T-helper 2 cell treated with Interferon-gamma antibody and Interleukin-4, amounts not matched to agents 100 ng/mL and 5 ng/mL, for 36 hours (primary cell): ENCODE results near the gene ECI1. TPM values are rescaled to one million over a fixed set of nuclear protein-coding genes. Genes with fewer than 3 reads are reported as not detected.
"Not testable (repeated sequence)": the region's sequence is repeated elsewhere in the genome, so short reads cannot be mapped to it uniquely, and the experiment has no call there.

ENCODE experiments used
- intact Hi-C: fragments of 100-400 bp; cut with micrococcal nuclease; formaldehyde crosslinking; loops from one replicate; pipeline ENCODE4 v1.15.1; 2023
- total RNA-seq: library from RNA; stranded (reverse); gene quantifications from 2 replicates; pipeline ENCODE4 v1.2.3, GENCODE V29; 2022

Gene ECI1
- total RNA-seq, 1 donor from 2014 or later = 30.2 TPM

DNA sequence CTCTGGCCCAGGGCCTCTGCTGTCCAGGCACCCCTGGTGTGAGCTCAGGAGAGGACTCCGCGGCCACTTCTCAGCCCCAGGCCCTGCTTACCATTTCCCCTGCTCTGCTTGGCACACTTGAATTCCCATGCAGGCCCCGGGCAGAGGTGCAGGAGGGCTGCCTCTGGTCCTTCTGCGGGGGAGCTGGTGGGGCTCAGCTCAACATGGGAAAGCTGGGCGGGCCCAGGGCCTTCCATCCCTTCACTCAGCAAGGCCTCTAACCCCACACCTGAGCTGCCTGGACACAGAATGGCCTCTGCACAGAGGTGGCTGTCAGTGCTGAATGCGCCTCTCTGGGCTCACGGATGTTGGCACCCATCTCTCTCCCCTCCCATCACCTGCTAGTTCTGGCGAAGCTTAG is 29.1 kb upstream of the ECI1 start:
- intact Hi-C loops = no loop called here

DNA sequence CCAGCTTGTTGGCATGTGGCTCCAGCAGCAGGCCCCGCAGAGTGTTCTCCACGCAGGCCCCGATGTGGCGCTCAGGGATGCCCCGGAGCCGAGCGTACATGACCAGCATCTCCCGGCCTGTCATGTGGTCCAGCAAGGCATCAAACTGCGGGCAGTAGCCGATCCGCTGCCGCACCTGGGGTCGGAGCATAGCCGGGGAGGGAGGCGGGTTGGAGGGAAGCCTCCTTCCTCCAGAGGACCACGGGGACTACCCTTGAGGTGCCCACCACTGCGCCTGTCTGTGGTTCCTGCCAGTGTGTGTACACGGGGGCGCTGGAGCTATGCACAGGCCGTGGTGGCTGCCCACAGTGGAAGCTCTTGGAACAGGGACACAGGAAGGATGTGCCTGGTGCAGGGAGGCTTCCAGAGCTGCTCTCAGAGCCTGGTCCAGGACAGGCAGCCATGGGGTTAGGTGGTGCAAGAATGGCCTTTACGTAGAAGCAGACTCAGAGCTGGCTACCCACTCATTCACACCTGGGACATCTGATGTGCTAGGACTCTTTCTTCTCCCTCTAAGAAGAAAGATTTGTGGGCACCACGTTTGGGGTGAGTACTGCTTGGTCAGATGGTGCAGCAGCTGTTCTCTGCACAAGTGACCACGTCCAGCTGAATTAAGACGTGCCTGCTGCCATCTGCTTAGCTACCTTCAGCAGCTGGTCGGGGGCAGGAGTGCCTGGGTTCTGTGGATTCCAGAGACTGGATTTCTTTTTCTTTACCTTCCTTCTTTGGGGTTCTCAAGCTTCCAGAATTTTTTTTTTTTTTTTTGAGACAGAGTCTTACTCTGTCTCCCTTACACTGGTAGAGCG is 27.8 kb upstream of the ECI1 start:
- intact Hi-C loops = no loop called here

GRCh38 chr16:2278272-2278608 is 26.9 kb upstream of the ECI1 start:
- intact Hi-C loops = no loop called here

GRCh38 chr16:2277466-2278271 is 26.3 kb upstream of the ECI1 start:
- intact Hi-C loops = no loop called here

DNA sequence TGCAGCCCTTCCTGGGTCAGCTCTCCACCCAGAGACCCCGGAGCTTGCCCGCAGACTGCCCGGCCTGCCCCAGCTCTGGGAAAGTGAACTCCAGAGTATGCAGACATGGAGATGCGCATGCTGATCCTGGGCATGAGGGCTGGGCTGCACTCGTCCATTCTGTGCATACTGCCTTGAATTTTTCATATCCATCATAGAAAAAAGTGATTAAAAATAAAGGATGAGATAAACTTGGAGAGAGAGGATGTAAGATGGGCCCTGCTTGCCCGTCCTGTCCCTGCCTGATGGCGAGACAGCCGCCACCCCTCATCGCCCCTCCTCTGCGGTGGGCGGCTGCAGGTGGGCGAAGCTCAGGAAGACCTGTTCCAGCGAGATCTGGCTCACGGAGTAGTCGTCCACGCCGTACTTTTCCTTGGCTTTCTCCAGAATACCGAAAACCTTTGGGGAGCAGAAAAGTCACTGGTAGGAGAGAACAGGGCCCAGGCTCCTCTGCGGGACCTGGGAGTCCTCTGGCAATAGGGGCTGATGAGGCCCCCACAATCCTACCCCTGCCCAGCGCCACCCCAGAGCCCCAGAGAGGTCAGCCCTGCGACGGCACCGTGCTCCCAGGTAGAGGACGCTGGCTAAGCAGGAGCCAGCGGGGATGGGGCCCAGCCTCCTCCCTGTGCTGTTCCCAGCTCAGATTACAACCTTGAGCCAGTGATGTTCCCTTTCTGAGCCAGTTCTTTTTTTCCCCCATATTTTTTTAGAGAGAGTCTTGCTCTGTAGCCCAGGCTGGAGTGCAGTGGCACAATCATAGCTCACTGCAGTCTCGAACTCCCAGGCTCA is 25.2 kb upstream of the ECI1 start:
- intact Hi-C loops = no loop called here

- intact Hi-C loops = no loop called here
These were observed 24.3 kb upstream of the ECI1 start for GRCh38 chr16:2275476-2276367.

DNA sequence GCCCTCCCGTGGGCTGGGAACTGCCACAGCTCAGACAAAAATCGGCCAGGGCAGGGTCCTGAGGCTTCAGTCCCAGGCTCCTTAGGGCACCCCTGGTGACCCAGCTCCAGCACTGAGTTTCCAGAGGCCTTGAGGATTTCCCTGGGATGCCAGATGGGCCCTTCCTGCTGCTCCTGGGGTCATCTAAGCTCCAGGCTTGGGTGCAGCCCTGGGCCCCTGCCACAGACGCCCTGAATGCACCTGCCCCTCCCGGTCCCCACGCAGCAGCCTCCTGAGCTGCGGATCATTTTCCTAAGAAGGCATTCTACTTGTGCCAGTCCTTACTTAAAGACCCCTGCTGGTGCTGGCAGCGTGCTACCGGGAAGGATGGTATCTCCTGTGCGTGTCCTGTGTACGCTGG is 22.5 kb upstream of the ECI1 start:
- intact Hi-C loops = no loop called here

GRCh38 chr16:2273484-2273883 is 22.1 kb upstream of the ECI1 start:
- intact Hi-C loops = no loop called here

DNA sequence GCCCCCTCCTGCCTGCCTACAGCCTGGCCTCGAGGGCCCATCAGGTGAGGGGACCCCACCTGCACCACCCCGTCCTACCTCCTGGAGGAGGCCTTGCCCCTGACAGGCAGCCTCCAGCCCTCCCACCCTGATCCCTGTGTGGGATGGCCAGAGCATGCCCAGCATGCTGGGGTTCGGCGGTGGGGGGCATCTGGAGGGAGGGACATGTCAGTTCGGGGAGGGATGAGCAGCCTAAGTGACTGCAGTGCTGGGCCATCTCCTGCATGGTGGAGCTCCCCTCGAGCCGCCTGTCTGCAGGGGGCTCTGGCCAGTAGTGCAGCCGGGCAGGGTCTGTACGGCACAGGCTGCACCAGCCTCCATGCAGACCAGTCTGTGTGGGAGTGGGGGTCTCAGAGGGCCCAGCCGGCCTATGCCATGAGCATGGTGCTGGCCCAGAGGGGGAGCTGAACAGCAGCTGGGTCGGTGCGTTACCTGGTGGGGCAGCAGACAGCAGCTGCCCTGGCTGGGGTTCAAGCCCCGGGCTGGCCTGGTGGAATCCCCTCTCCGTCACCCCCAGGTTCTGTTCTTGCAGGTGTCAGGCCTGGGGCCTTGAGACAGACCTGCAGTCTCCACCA is 20.6 kb upstream of the ECI1 start:
- intact Hi-C loops = no loop called here

GRCh38 chr16:2270588-2271470 is 19.4 kb upstream of the ECI1 start:
- intact Hi-C loops = no loop called here

- intact Hi-C loops = no loop called here
These were observed 18.7 kb upstream of the ECI1 start for GRCh38 chr16:2270070-2270462.

DNA sequence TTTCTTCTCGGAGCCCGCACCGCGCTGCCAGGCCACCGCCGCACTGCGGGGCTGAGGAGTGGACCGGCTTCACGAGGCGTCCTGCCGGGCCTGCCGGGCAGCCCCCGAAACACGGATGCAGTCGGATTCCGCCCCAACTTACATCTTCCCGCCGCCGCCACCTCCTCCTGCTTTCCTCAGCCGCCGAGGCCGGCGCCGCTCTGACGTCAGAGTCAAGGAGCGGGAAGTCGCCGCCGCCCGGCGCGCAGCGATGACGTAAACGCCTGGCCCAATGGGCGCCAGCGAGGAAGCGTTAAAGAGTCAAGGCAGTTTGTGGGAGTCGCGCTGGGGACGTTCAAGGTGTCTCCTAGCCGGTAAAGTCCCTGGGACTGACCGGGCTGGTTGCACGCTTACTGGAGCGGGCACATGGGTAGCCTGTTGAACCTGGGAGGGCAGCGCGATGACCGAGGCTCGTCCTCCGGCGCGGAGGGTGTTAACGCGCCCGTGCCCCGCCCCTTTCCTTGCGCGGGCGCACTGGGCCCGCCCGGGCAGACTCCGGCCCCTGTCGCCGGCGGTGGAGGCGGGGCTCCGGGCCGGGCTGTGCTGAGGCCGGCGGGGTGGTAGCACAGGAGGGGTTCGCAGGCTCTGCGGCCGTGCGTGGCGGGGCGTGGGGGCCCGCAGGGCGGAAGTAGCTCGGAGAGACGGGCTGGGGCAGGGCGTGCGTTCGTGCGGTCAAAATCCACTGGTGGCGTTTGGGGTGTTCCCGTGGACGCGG is 16.7 kb upstream of the ECI1 start, which contains the start of gene RNPS1:
Gene RNPS1 (minus strand): TSS at position 214 of the 754 bp plus-strand sequence. CDS start 3,483 bp downstream, outside the sequence.
- intact Hi-C loops = loop anchor here (2.0 kb wide), 2 partner anchors 53 to 161 kb away; partner anchors contain the start of genes CCNF and PGP

DNA sequence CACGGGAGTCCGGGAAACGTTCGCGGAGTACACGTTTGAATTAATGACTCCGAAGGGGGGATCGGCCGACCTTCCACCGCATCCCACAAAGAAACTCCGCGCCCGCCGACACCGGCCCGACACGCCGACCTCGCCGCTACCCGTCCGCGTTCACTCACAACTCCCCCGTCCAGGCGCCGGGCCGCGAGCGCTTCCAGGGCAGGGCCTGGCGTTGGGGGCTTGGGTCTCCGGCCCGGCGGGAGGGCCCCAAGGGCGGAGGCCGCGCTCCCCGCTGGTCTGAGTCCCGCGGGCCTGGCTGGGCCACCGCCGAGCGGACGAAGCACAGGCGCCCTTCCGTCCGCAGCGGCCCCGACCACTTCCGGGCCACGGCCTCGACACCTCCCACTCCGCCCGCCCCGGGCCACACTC is 16.1 kb upstream of the ECI1 start:
- intact Hi-C loops = not testable (repeated sequence)

GRCh38 chr16:2266887-2267286 is 15.5 kb upstream of the ECI1 start:
- intact Hi-C loops = not testable (repeated sequence)

DNA sequence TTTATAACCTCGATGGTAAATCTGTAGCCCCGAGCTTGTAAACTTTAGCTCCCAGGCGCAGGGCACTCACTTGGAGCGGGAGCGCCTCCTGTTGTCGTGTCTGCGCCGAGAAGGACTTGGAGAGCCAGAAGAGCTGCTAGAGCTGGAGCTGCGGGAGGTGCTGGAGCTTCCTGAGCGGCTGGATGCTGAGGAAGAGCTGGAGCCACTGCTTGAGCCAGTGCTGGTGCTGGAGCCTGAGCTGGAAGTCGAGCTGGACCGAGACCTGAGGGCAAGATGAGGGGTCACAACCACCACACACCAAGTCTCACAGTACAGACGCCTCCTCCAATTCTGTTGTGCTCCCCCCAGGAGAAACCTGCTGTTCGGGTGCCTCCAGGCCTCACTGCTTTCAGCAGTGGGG is 11.6 kb upstream of the ECI1 start:
- intact Hi-C loops = not testable (repeated sequence)

DNA sequence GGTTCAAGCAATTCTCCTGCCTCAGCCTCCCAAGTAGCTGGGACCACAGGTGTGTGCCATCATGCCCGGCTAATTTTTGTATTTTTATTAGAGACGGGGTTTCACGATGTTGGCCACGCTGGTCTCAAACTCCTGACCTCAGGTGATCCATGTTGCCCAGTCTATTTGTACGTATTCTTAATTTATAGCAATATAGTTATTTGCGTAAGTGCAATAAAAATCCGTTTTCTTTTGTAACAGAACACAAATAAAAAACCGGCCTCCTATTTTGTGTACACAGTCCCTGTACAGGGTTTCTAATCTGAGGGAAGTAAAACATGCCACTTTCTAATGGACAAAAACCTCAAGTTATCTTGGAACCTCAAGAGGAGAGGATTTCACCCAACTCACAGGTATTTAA is 8.9 kb upstream of the ECI1 start:
- intact Hi-C loops = no loop called here

- intact Hi-C loops = not testable (repeated sequence)
These were observed 7.1 kb upstream of the ECI1 start for GRCh38 chr16:2258530-2258929.

- intact Hi-C loops = no loop called here
These were observed 6.3 kb upstream of the ECI1 start for GRCh38 chr16:2257726-2258125.
